SK-N-SH treated with all-trans-retinoic acid at 6 μM for 48 hours (cell line): ENCODE measurements around the gene CCDC144A.

ENCODE experiments used
- ATAC-seq: fragments of 200-7000 bp; cut with Tn5 transposase; 3 replicates; pipeline ENCODE4 v1.9.1; 2020; ENCODE audit warnings: mild to moderate bottlenecking, moderate library complexity
- BACH2 ChIP-seq: fragments of 250-450 bp; sonication (Bioruptor Pico); IDR thresholded peaks from 2 replicates; pipeline ENCODE4 v1.9.0; 2021; ENCODE audit warnings: mild to moderate bottlenecking, borderline replicate concordance
- CSDC2 ChIP-seq: fragments of 250-450 bp; sonication (Bioruptor Pico); IDR thresholded peaks from 2 replicates; pipeline ENCODE4 v1.5.0; 2020; ENCODE audit warnings: mild to moderate bottlenecking, moderate library complexity
- ESRRG ChIP-seq: fragments of 250-450 bp; sonication (Bioruptor Pico); IDR thresholded peaks from 2 replicates; pipeline ENCODE4 v1.6.1; 2021; ENCODE audit warnings: mild to moderate bottlenecking
- GLIS3 ChIP-seq: fragments of 250-450 bp; sonication (Bioruptor Pico); IDR thresholded peaks from 2 replicates; pipeline ENCODE4 v1.5.0; 2020; ENCODE audit warnings: mild to moderate bottlenecking, moderate library complexity
- ISL1 ChIP-seq: fragments of 250-450 bp; sonication (Bioruptor Pico); IDR thresholded peaks from 2 replicates; pipeline ENCODE4 v2.1.2; 2022; ENCODE audit warnings: mild to moderate bottlenecking, moderate library complexity
- OSR1 ChIP-seq: fragments of 250-450 bp; sonication (Bioruptor Pico); IDR thresholded peaks from 2 replicates; pipeline ENCODE4 v1.8.0; 2022; ENCODE audit warnings: moderate library complexity, mild to moderate bottlenecking, inconsistent platforms
- PATZ1 ChIP-seq: fragments of 250-450 bp; sonication (Bioruptor Pico); IDR thresholded peaks from 2 replicates; pipeline ENCODE4 v1.8.0; 2020; ENCODE audit warnings: mild to moderate bottlenecking, moderate library complexity, borderline replicate concordance
- POU6F1 ChIP-seq: fragments of 250-450 bp; sonication (Bioruptor Pico); IDR thresholded peaks from 2 replicates; pipeline ENCODE4 v1.8.0; 2021; ENCODE audit warnings: low read depth, mild to moderate bottlenecking, moderate library complexity, borderline replicate concordance
- PPARA ChIP-seq: fragments of 250-450 bp; sonication (Bioruptor Pico); IDR thresholded peaks from 2 replicates; pipeline ENCODE4 v1.5.0; 2020; ENCODE audit warnings: mild to moderate bottlenecking, borderline replicate concordance
- TCF4 ChIP-seq: fragments of 250-450 bp; sonication (Bioruptor Pico); IDR thresholded peaks from 2 replicates; pipeline ENCODE4 v1.8.0; 2021; ENCODE audit warnings: mild to moderate bottlenecking, moderate library complexity, borderline replicate concordance
- TOX ChIP-seq: fragments of 250-450 bp; sonication (Bioruptor Pico); IDR thresholded peaks from 2 replicates; pipeline ENCODE4 v1.8.0; 2021; ENCODE audit warnings: mild to moderate bottlenecking, moderate library complexity, borderline replicate concordance
- ZC3H10 ChIP-seq: fragments of 250-450 bp; sonication (Bioruptor Pico); IDR thresholded peaks from 2 replicates; pipeline ENCODE4 v1.5.1; 2021; ENCODE audit warnings: mild to moderate bottlenecking, moderate library complexity
- ZFP3 ChIP-seq: fragments of 250-450 bp; sonication (Bioruptor Pico); IDR thresholded peaks from 2 replicates; pipeline ENCODE4 v1.5.0; 2020; ENCODE audit warnings: mild to moderate bottlenecking, moderate library complexity
- ZFP30 ChIP-seq: fragments of 450-650 bp; formaldehyde crosslinking; IDR thresholded peaks from 2 replicates; pipeline ENCODE4 v1.5.0; 2022; ENCODE audit warnings: mild to moderate bottlenecking, moderate library complexity
- ZNF565 ChIP-seq: fragments of 450-650 bp; formaldehyde crosslinking; conservative IDR thresholded peaks from 2 replicates; pipeline ENCODE4 v1.5.0; 2020; ENCODE audit warnings: low read depth, mild to moderate bottlenecking, moderate library complexity
- ZNF70 ChIP-seq: fragments of 450-650 bp; formaldehyde crosslinking; IDR thresholded peaks from 2 replicates; pipeline ENCODE4 v1.5.0; 2020; ENCODE audit warnings: mild to moderate bottlenecking, moderate library complexity
- TF ChIP-seq, protein P1 (sequence below): fragments of 250-450 bp; sonication (Bioruptor Pico); IDR thresholded peaks from 2 replicates; pipeline ENCODE4 v1.5.1; 2020; ENCODE audit warnings: low read depth, mild to moderate bottlenecking, moderate library complexity
- TF ChIP-seq, protein P2 (sequence below): fragments of 250-450 bp; sonication (Bioruptor Pico); IDR thresholded peaks from 2 replicates; pipeline ENCODE4 v1.5.0; 2020; ENCODE audit warnings: mild to moderate bottlenecking, moderate library complexity

CCDC144A gene

DNA sequence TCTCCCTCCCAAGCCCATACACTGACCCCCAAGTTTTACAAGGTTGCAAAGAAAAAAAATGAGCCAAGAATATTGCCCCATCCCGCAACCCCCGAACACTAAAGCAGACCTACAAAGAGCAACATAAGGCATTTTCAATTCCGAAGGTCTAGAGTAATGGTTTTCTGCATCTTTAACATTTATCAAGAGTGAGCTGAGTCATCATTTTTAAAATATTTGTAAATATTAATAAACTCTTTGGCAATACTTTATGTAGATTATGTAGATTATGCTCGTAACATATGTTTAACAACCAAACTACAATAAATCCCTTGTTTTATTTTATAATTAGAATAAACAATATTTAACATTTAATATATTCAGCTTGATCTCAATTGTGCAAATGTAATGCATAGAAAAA lies 37.8 kb upstream of the CCDC144A start:
- no peak for TF ChIP-seq ZFP30
- no peak for TF ChIP-seq ZNF70 (CRISPR knock-in tag)
- TF ChIP-seq POU6F1 (CRISPR knock-in tag): no peak
- TF ChIP-seq CSDC2 (CRISPR knock-in tag): no peak
- TF ChIP-seq ZC3H10 (CRISPR knock-in tag): no peak
- TF ChIP-seq TOX (CRISPR knock-in tag): no peak
- TF ChIP-seq PATZ1 (CRISPR knock-in tag): no peak
- TF ChIP-seq OSR1 (CRISPR knock-in tag): no peak
- TF ChIP-seq ZFP3: no peak
- TF ChIP-seq, all 23 proteins: peak for 0
- no peak for ATAC-seq

DNA sequence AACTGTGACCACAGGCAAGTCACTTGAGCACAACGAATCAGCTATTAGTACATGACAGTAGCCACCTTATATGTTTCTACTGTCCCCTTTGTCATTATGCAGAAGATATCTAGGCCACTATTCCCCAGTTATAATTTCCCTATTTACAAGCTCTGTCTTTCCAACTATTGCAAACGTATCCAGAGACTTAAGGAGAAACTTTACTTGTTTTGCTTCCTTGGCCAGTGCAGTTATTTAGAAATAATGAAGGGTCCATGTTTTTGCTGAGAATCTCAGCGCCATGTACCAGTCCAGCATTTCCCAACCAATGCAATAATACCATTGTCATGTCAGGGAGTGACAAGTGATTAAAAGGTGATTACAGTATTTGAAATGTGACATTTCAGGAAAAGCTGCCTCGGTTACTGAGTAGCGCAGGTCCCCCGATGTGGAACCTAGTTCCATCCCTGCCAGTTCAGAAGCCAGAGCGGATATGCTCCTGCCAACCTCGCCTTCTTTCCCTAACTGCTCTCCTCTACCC lies 37.1 kb upstream of the CCDC144A start:
- peak; percentile 6; the same call in 2 of the 3 replicates for ATAC-seq
- TF ChIP-seq ISL1 (CRISPR knock-in tag): no peak
- TF ChIP-seq ZNF565: no peak
- TF ChIP-seq TOX (CRISPR knock-in tag): no peak
- TF ChIP-seq, protein P1, sequence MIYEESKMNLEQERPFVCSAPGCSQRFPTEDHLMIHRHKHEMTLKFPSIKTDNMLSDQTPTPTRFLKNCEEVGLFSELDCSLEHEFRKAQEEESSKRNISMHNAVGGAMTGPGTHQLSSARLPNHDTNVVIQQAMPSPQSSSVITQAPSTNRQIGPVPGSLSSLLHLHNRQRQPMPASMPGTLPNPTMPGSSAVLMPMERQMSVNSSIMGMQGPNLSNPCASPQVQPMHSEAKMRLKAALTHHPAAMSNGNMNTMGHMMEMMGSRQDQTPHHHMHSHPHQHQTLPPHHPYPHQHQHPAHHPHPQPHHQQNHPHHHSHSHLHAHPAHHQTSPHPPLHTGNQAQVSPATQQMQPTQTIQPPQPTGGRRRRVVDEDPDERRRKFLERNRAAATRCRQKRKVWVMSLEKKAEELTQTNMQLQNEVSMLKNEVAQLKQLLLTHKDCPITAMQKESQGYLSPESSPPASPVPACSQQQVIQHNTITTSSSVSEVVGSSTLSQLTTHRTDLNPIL: no peak
- TF ChIP-seq PATZ1 (CRISPR knock-in tag): no peak
- no peak for TF ChIP-seq BACH2 (CRISPR knock-in tag)
- no peak for TF ChIP-seq GLIS3 (CRISPR knock-in tag)
- TF ChIP-seq ESRRG (CRISPR knock-in tag): no peak
- no peak for TF ChIP-seq PPARA (CRISPR knock-in tag)
- TF ChIP-seq OSR1 (CRISPR knock-in tag): no peak
- TF ChIP-seq TCF4 (CRISPR knock-in tag): no peak
- TF ChIP-seq, protein P2, sequence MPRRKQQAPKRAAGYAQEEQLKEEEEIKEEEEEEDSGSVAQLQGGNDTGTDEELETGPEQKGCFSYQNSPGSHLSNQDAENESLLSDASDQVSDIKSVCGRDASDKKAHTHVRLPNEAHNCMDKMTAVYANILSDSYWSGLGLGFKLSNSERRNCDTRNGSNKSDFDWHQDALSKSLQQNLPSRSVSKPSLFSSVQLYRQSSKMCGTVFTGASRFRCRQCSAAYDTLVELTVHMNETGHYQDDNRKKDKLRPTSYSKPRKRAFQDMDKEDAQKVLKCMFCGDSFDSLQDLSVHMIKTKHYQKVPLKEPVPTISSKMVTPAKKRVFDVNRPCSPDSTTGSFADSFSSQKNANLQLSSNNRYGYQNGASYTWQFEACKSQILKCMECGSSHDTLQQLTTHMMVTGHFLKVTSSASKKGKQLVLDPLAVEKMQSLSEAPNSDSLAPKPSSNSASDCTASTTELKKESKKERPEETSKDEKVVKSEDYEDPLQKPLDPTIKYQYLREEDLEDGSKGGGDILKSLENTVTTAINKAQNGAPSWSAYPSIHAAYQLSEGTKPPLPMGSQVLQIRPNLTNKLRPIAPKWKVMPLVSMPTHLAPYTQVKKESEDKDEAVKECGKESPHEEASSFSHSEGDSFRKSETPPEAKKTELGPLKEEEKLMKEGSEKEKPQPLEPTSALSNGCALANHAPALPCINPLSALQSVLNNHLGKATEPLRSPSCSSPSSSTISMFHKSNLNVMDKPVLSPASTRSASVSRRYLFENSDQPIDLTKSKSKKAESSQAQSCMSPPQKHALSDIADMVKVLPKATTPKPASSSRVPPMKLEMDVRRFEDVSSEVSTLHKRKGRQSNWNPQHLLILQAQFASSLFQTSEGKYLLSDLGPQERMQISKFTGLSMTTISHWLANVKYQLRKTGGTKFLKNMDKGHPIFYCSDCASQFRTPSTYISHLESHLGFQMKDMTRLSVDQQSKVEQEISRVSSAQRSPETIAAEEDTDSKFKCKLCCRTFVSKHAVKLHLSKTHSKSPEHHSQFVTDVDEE (CRISPR knock-in tag): no peak
- no peak for TF ChIP-seq POU6F1 (CRISPR knock-in tag)
